PC-3 (cell line): Measurements from ENCODE around the gene ERGIC1. TPM values are rescaled to one million over a fixed set of nuclear protein-coding genes. Genes with fewer than 3 reads are reported as not detected.

ENCODE experiments used
- ATAC-seq: fragments of 200-7000 bp; cut with Tn5 transposase; 2 replicates; pipeline ENCODE4 v1.9.1; 2020; ENCODE audit warnings: mild to moderate bottlenecking, moderate library complexity
- BruUV-seq: library from RNA; stranded (reverse); fragments of 400-500 nt; replicated peaks from 2 replicates; lab custom pipeline; 2021; lab: Mats Ljungman, UMichigan
- CTCF ChIA-PET: fragments of 300-600 bp; sonication (Branson Sonifier 250); formaldehyde crosslinking; loops from one replicate; lab custom pipeline; 2022; ENCODE audit warnings: antibody characterized with exemption; lab: Charles Lee
- POLR2A ChIA-PET: fragments of 300-600 bp; sonication (Branson Sonifier 250); formaldehyde crosslinking; loops from one replicate; lab custom pipeline; 2022; ENCODE audit warnings: antibody characterized with exemption; ENCODE audit not compliant: unreplicated experiment; lab: Charles Lee
- DNase-seq: peaks from one replicate; pipeline ENCODE4 v3.0.0-alpha.2; 2015
- H2AFZ ChIP-seq: fragments of 300-600 bp; sonication (generic); 2 replicates; pipeline ENCODE4 v1.6.0; 2016; ENCODE audit warnings: antibody characterized with exemption, low read length
- H3F3A ChIP-seq: fragments of 300-600 bp; sonication (generic); one replicate; pipeline ENCODE4 v1.6.0; 2017; ENCODE audit warnings: antibody characterized with exemption, low read length, control low read depth, mild to moderate bottlenecking; ENCODE audit not compliant: unreplicated experiment
- H3K27ac ChIP-seq: fragments of 300-600 bp; sonication (generic); 2 replicates; pipeline ENCODE4 v1.5.1; 2016; ENCODE audit warnings: mild to moderate bottlenecking, low read length
- H3K27me3 ChIP-seq: fragments of 300-600 bp; sonication (generic); 2 replicates; pipeline ENCODE4 v1.6.1; 2016; ENCODE audit warnings: low read length, mixed read lengths
- H3K36me3 ChIP-seq: fragments of 300-600 bp; sonication (generic); 2 replicates; pipeline ENCODE4 v1.6.1; 2016; ENCODE audit warnings: low read depth, mixed run types, low read length, mixed read lengths
- H3K4me1 ChIP-seq: fragments of 300-600 bp; sonication (generic); 2 replicates; pipeline ENCODE4 v1.5.1; 2016; ENCODE audit warnings: low read length; ENCODE audit not compliant: insufficient read depth
- H3K4me2 ChIP-seq: fragments of 300-600 bp; sonication (generic); 2 replicates; pipeline ENCODE4 v1.6.0; 2016; ENCODE audit warnings: low read length
- H3K4me3 ChIP-seq: fragments of 300-600 bp; sonication (generic); 2 replicates; pipeline ENCODE4 v1.5.1; 2016; ENCODE audit warnings: mild to moderate bottlenecking, low read length, mixed read lengths
- H3K79me2 ChIP-seq: fragments of 300-600 bp; sonication (generic); 2 replicates; pipeline ENCODE4 v1.6.1; 2017; ENCODE audit warnings: low read length, mixed read lengths
- H3K9ac ChIP-seq: fragments of 300-600 bp; sonication (generic); 2 replicates; pipeline ENCODE4 v1.6.0; 2016; ENCODE audit warnings: mild to moderate bottlenecking, low read length
- H3K9me2 ChIP-seq: fragments of 300-600 bp; sonication (generic); replicated peaks from 2 replicates; pipeline ENCODE4 v1.6.1; 2016; ENCODE audit warnings: mixed run types, low read length, mixed read lengths
- H3K9me3 ChIP-seq: fragments of 300-600 bp; sonication (generic); 2 replicates; pipeline ENCODE4 v1.6.1; 2016; ENCODE audit warnings: low read length, mixed read lengths
- H4K20me1 ChIP-seq: fragments of 300-600 bp; sonication (generic); 2 replicates; pipeline ENCODE4 v1.6.1; 2016; ENCODE audit warnings: low read length, mixed read lengths
- CTCF ChIP-seq: fragments of 300-600 bp; sonication (generic); conservative IDR thresholded peaks from 2 replicates; pipeline ENCODE4 v1.5.1; 2017; ENCODE audit warnings: antibody characterized with exemption, low read depth, mild to moderate bottlenecking, low read length
- EZH2 ChIP-seq: fragments of 300-600 bp; sonication (generic); IDR thresholded peaks from one replicate; pipeline ENCODE4 v1.6.1; 2017; ENCODE audit warnings: antibody characterized with exemption, mild to moderate bottlenecking, low read length; ENCODE audit not compliant: unreplicated experiment
- EZH2phosphoT487 ChIP-seq: fragments of 300-600 bp; sonication (generic); IDR thresholded peaks from 2 replicates; pipeline ENCODE4 v1.6.1; 2018; ENCODE audit warnings: mild to moderate bottlenecking, antibody characterized with exemption, low read length, borderline replicate concordance
- intact Hi-C: fragments of 100-400 bp; cut with micrococcal nuclease; formaldehyde crosslinking; loops from 2 replicates; pipeline ENCODE4 v1.9.0; 2023
- total RNA-seq: library from RNA; depleted of rRNA; stranded (reverse); fragments of >200 nt; gene quantifications from 2 replicates; pipeline ENCODE4 v1.2.3, GENCODE V29; 2014

ERGIC1 gene
- total RNA-seq, 1 experiment from 2014 or later: 148 TPM

DNA sequence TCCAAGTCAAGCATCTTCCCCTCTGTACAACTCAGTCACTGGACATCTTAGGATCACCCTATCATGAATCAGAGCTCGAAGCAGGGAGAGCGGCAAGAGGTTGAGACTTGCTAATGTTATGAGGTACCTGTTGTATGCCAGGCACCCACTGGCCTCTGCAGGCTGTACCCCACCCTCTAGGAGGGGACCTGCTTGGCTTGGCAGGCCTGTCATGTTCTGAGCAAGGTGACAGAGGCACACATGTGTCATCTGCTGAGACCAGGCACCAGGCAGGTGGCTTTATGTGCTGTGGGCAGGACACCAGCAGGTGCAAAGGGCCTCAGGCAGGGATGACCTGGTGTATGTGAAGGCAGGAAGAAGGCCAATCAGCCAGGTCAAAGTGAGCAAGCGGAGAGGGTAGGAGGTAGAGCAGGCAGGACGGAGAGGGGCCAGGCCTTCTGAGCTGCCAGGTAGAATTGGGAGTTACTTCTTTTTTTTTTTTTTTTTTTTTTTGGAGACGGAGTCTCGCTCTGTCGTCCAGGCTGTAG lies 64.9 kb downstream of the ERGIC1 start:
- H3K79me2 ChIP-seq: no peaks in the 10 kb centered on the region
- no TSS peak for BruUV-seq
- DNase-seq: no peak
- no peak overlapping the region for H3K4me3 ChIP-seq
- H3F3A ChIP-seq: peaks cover 5% of the 10 kb centered on the region
- intact Hi-C loops: no loop called here
- H3K9me3 ChIP-seq: no peaks in the 10 kb centered on the region
- 0 out of 2 replicates have a peak overlapping the region, but pooled peaks have one; percentile 53 for H3K9ac ChIP-seq
- H3K4me2 ChIP-seq: no peak overlapping the region
- peak overlapping the region; percentile 79 for H3K27ac ChIP-seq
- H2AFZ ChIP-seq: no peak overlapping the region
- peaks cover 27% of the 10 kb centered on the region for H3K4me1 ChIP-seq
- H3K27me3 ChIP-seq: no peaks in the 10 kb centered on the region
- TF ChIP-seq CTCF (no peak), EZH2 (no peak), EZH2phosphoT487 (no peak)
- ATAC-seq: no peak
- no peaks in the 10 kb centered on the region for H3K9me2 ChIP-seq
- ChIA-PET POLR2A (no interaction called here), CTCF (no interaction called here)
- H3K36me3 ChIP-seq: no peaks in the 10 kb centered on the region; the same call in 1 of the 2 replicates
- no peaks in the 10 kb centered on the region for H4K20me1 ChIP-seq

GRCh38 chr5:172899436-172899835 lies 65.4 kb downstream of the ERGIC1 start:
- no peaks in the 10 kb centered on the region for H3K9me3 ChIP-seq
- no peaks in the 10 kb centered on the region for H3K9me2 ChIP-seq
- ATAC-seq: no peak
- H3K9ac ChIP-seq: no peak overlapping the region
- peaks cover 32% of the 10 kb centered on the region for H3K4me1 ChIP-seq
- no peaks in the 10 kb centered on the region for H4K20me1 ChIP-seq
- no peak for TF ChIP-seq CTCF
- H3K4me2 ChIP-seq: no peak overlapping the region
- BruUV-seq: no TSS peak
- no peak overlapping the region for H2AFZ ChIP-seq
- no peak overlapping the region for H3K4me3 ChIP-seq
- POLR2A ChIA-PET: no interaction called here
- H3K27ac ChIP-seq: no peak overlapping the region
- no peaks in the 10 kb centered on the region for H3K79me2 ChIP-seq
- H3F3A ChIP-seq: peaks cover 10% of the 10 kb centered on the region
- CTCF ChIA-PET: no interaction called here
- no peaks in the 10 kb centered on the region; the same call in 1 of the 2 replicates for H3K36me3 ChIP-seq
- DNase-seq: no peak
- intact Hi-C loops: no loop called here
- no peaks in the 10 kb centered on the region for H3K27me3 ChIP-seq

GRCh38 chr5:172901012-172901780 lies 67.1 kb downstream of the ERGIC1 start:
- ChIA-PET CTCF (no interaction called here), POLR2A (no interaction called here)
- Histone ChIP-seq H3K79me2 (no peaks in the 10 kb centered on the region), H3F3A (peaks cover 10% of the 10 kb centered on the region), H3K27ac (peak overlapping the region; percentile 96), H4K20me1 (no peaks in the 10 kb centered on the region), H2AFZ (no peak overlapping the region), H3K4me1 (peaks cover 49% of the 10 kb centered on the region), H3K9me2 (no peaks in the 10 kb centered on the region), H3K9ac (no peak overlapping the region), H3K27me3 (no peaks in the 10 kb centered on the region), H3K4me3 (no peak overlapping the region), H3K9me3 (no peaks in the 10 kb centered on the region), H3K36me3 (no peaks in the 10 kb centered on the region; the same call in 1 of the 2 replicates), H3K4me2 (no peak overlapping the region)
- ATAC-seq (no peak), DNase-seq (no peak)
- TF ChIP-seq CTCF: no peak
- no peak for TF ChIP-seq EZH2
- no peak for TF ChIP-seq EZH2phosphoT487
- intact Hi-C loops: no loop called here
- no TSS peak for BruUV-seq
